Astrocyte (in vitro differentiated cells and primary cell): ENCODE results near the gene CAVIN2. TPM values are rescaled to one million over a fixed set of nuclear protein-coding genes. Genes with fewer than 3 reads are reported as not detected.
A peak's percentile ranks its signal among the peaks of the same experiment; 100 is the strongest.

Experiments
- DNase-seq: peaks from one replicate; pipeline ENCODE4 v3.0.0-alpha.2; 2010; ENCODE audit warnings: low read depth
- FAIRE-seq: peaks from 2 replicates; lab custom pipeline; 2011; peaks lifted over from hg19 to GRCh38; lab: Jason Lieb, UNC
- H2AFZ ChIP-seq: 2 replicates; pipeline ENCODE4 v1.6.0; 2012; ENCODE audit warnings: low read depth, low read length, inconsistent platforms
- H3K27ac ChIP-seq: 2 replicates; pipeline ENCODE4 v1.5.1; 2011; ENCODE audit warnings: low read depth, low read length, inconsistent platforms
- H3K27me3 ChIP-seq: 2 replicates; pipeline ENCODE4 v1.6.0; 2011; ENCODE audit warnings: low read length, inconsistent platforms; ENCODE audit not compliant: insufficient read depth
- H3K36me3 ChIP-seq: 2 replicates; pipeline ENCODE4 v1.5.1; 2011; ENCODE audit warnings: low read length, inconsistent platforms; ENCODE audit not compliant: insufficient read depth
- H3K4me1 ChIP-seq: 2 replicates; pipeline ENCODE4 v1.5.1; 2011; ENCODE audit warnings: low read length, inconsistent platforms; ENCODE audit not compliant: insufficient read depth
- H3K4me2 ChIP-seq: 2 replicates; pipeline ENCODE4 v1.6.0; 2012; ENCODE audit warnings: low read length, inconsistent platforms
- H3K4me3 ChIP-seq: 2 replicates; pipeline ENCODE4 v1.5.1; 2011; ENCODE audit warnings: low read depth, mild to moderate bottlenecking, low read length, inconsistent platforms; ENCODE audit not compliant: insufficient read depth
- H3K79me2 ChIP-seq: 2 replicates; pipeline ENCODE4 v1.6.0; 2012; ENCODE audit warnings: mild to moderate bottlenecking, low read length, inconsistent platforms; ENCODE audit not compliant: insufficient read depth
- H3K9ac ChIP-seq: 2 replicates; pipeline ENCODE4 v1.6.0; 2012; ENCODE audit warnings: mild to moderate bottlenecking, low read length, inconsistent platforms
- H3K9me3 ChIP-seq: 2 replicates; pipeline ENCODE4 v1.5.1; 2012; ENCODE audit warnings: low read depth, mild to moderate bottlenecking, low read length, inconsistent platforms; ENCODE audit not compliant: insufficient read depth
- H4K20me1 ChIP-seq: 2 replicates; pipeline ENCODE4 v1.6.0; 2012; ENCODE audit warnings: low read length, inconsistent platforms; ENCODE audit not compliant: insufficient read depth
- H3K27ac Mint-ChIP-seq: one replicate; pipeline ENCODE4 v1.8.0; 2021; ENCODE audit warnings: mild to moderate bottlenecking, mixed read lengths; ENCODE audit not compliant: unreplicated experiment
- H3K27me3 Mint-ChIP-seq: one replicate; pipeline ENCODE4 v1.8.0; 2021; ENCODE audit warnings: low read depth, mixed read lengths; ENCODE audit not compliant: unreplicated experiment
- H3K36me3 Mint-ChIP-seq: one replicate; pipeline ENCODE4 v1.8.0; 2021; ENCODE audit warnings: low read depth, mixed read lengths; ENCODE audit not compliant: unreplicated experiment
- H3K4me1 Mint-ChIP-seq: one replicate; pipeline ENCODE4 v1.8.0; 2021; ENCODE audit warnings: low read depth, mixed read lengths; ENCODE audit not compliant: unreplicated experiment
- H3K4me3 Mint-ChIP-seq: one replicate; pipeline ENCODE4 v1.8.0; 2021; ENCODE audit warnings: mild to moderate bottlenecking, moderate library complexity, mixed read lengths; ENCODE audit not compliant: unreplicated experiment
- H3K9me3 Mint-ChIP-seq: one replicate; pipeline ENCODE4 v1.8.0; 2021; ENCODE audit warnings: mild to moderate bottlenecking, mixed read lengths; ENCODE audit not compliant: unreplicated experiment
- EZH2 ChIP-seq: IDR thresholded peaks from 2 replicates; pipeline ENCODE4 v1.6.1; 2012; ENCODE audit warnings: mild to moderate bottlenecking, low read length, inconsistent platforms; ENCODE audit not compliant: insufficient read depth
- total RNA-seq: library from RNA; stranded (reverse); gene quantifications from 2 replicates; pipeline ENCODE4 v1.2.1, GENCODE V29; 2021
- TF ChIP-seq, protein P1 (sequence below): IDR thresholded peaks from 2 replicates; pipeline ENCODE4 v1.5.1; 2011; ENCODE audit warnings: low read depth, mild to moderate bottlenecking, inconsistent platforms, low read length, moderate library complexity; ENCODE audit not compliant: insufficient read depth

The CAVIN2 gene
- total RNA-seq, 1 donor from 2014 or later, result 2.8 TPM

DNA sequence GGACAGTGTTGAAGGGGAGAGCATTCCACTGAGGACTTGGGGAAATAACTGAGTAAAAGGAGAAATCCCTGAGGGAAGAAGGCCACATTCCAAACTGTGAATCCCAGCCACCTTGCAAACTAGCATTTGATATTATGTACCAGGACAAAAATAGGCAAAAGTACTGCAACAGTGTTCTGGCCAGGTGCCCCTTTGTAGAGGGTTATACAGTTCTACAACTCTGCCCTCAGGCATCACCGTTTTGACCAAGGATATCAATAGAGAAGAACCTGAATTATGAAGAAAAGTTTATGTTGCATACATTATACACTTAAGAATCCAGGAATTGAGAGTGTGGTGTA is 20.6 kb upstream of the CAVIN2 start:
- H3K4me1 Mint-ChIP-seq, result peaks cover 26% of the 10 kb centered on the region
- H3K36me3 ChIP-seq, result no peaks in the 10 kb centered on the region
- H4K20me1 ChIP-seq, result no peaks in the 10 kb centered on the region
- DNase-seq (no peak), FAIRE-seq (no peak)
- no peaks in the 10 kb centered on the region for H3K27me3 Mint-ChIP-seq
- peaks cover 29% of the 10 kb centered on the region for H3K4me1 ChIP-seq
- H3K27ac Mint-ChIP-seq, result peak overlapping the region; percentile 88
- H3K9me3 Mint-ChIP-seq, result no peaks in the 10 kb centered on the region
- peak overlapping the region; percentile 70 for H3K4me2 ChIP-seq
- H2AFZ ChIP-seq, result no peak overlapping the region
- no peak for TF ChIP-seq EZH2
- TF ChIP-seq, protein P1, sequence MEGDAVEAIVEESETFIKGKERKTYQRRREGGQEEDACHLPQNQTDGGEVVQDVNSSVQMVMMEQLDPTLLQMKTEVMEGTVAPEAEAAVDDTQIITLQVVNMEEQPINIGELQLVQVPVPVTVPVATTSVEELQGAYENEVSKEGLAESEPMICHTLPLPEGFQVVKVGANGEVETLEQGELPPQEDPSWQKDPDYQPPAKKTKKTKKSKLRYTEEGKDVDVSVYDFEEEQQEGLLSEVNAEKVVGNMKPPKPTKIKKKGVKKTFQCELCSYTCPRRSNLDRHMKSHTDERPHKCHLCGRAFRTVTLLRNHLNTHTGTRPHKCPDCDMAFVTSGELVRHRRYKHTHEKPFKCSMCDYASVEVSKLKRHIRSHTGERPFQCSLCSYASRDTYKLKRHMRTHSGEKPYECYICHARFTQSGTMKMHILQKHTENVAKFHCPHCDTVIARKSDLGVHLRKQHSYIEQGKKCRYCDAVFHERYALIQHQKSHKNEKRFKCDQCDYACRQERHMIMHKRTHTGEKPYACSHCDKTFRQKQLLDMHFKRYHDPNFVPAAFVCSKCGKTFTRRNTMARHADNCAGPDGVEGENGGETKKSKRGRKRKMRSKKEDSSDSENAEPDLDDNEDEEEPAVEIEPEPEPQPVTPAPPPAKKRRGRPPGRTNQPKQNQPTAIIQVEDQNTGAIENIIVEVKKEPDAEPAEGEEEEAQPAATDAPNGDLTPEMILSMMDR, result no peak
- no peaks in the 10 kb centered on the region for H3K79me2 ChIP-seq
- no peak overlapping the region for H3K4me3 ChIP-seq
- peak overlapping the region; percentile 56 for H3K9ac ChIP-seq
- no peaks in the 10 kb centered on the region for H3K27me3 ChIP-seq
- no peaks in the 10 kb centered on the region for H3K9me3 ChIP-seq
- no peaks in the 10 kb centered on the region for H3K36me3 Mint-ChIP-seq
- peak overlapping the region; percentile 36 for H3K4me3 Mint-ChIP-seq
- H3K27ac ChIP-seq, result peak overlapping the region; percentile 80

DNA sequence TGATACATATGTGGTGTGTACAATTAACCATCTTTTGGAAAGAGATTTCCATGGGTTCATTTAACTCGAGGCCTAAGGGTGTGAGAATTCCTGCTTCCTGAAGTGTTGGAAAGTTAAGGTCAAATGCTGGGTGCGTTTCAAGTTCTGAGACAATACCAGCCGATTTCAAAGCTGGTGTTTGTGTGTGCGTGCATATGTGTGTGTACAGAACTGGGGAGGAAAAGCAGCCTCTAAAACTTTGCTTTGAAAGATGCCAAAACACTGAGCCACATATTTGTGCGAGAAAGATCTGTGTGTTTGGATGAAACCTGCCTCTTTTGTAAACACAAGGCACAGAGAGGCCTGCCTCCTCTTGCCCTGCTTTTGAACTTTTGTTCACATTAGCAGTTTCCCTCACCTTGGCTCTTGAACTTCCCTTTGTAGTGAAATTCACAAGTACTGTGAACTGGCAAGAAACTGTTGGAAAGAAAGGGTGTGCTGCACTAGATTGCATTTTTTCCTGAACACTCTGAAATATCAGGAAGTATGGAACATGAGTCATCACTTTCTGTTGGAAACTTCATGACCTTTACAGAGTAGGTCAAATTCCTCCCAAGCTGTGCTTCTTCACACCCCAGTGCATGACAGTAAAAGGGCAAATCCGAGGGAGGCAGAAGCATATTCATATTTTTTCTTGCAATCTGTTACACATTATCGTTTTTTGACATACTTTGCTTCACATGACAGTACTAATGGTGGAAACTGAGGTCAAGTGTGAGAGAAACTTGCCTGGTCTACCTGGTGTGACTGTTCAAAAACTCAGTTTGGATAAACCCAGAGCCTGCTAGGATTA is 20.0 kb upstream of the CAVIN2 start:
- peak overlapping the region; percentile 56 for H3K9ac ChIP-seq
- Mint-ChIP-seq H3K4me3 (peak overlapping the region; percentile 36), H3K9me3 (no peaks in the 10 kb centered on the region), H3K4me1 (peaks cover 30% of the 10 kb centered on the region), H3K36me3 (no peaks in the 10 kb centered on the region), H3K27ac (peak overlapping the region; percentile 88), H3K27me3 (no peaks in the 10 kb centered on the region)
- H3K4me2 ChIP-seq, result peak overlapping the region; percentile 70
- H3K36me3 ChIP-seq, result no peaks in the 10 kb centered on the region
- H2AFZ ChIP-seq, result peak overlapping the region; percentile 50
- no peaks in the 10 kb centered on the region for H3K79me2 ChIP-seq
- peaks cover 29% of the 10 kb centered on the region for H3K4me1 ChIP-seq
- peak; percentile 95 for DNase-seq
- no peak overlapping the region for H3K4me3 ChIP-seq
- TF ChIP-seq EZH2, result no peak
- TF ChIP-seq, protein P1, result no peak
- peak overlapping the region; percentile 80 for H3K27ac ChIP-seq
- H3K9me3 ChIP-seq, result no peaks in the 10 kb centered on the region
- H3K27me3 ChIP-seq, result no peaks in the 10 kb centered on the region
- no peaks in the 10 kb centered on the region for H4K20me1 ChIP-seq
- peak; percentile 100 for FAIRE-seq

DNA sequence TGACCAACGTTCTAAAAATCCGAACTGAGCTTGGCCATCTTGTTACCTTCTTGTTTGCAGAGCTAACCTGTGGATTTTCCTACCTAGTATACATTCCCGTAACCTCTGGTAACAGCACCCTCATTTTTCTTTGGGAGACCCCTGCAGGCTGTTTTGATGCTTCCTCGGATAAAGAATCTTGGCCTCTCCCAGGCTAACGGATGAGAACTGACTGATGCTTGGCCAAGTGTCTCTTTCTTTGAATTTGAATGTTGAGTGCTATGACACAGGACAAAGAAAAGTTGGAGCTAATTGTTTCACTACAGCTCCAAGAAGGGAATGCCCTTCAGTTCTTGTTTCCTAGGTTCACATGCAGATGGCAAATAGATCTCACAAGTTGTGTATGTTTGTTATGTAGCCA is 19.3 kb upstream of the CAVIN2 start:
- peak overlapping the region; percentile 80 for H3K27ac ChIP-seq
- no peaks in the 10 kb centered on the region for H3K27me3 Mint-ChIP-seq
- peak overlapping the region; percentile 88 for H3K27ac Mint-ChIP-seq
- no peaks in the 10 kb centered on the region for H3K27me3 ChIP-seq
- no peaks in the 10 kb centered on the region for H3K9me3 ChIP-seq
- H4K20me1 ChIP-seq, result no peaks in the 10 kb centered on the region
- H3K4me1 ChIP-seq, result peaks cover 29% of the 10 kb centered on the region
- no peak overlapping the region for H3K4me3 Mint-ChIP-seq
- peaks cover 30% of the 10 kb centered on the region for H3K4me1 Mint-ChIP-seq
- H3K9ac ChIP-seq, result peak overlapping the region; percentile 56
- TF ChIP-seq, protein P1, result no peak
- TF ChIP-seq EZH2, result no peak
- H3K9me3 Mint-ChIP-seq, result no peaks in the 10 kb centered on the region
- H3K4me2 ChIP-seq, result peak overlapping the region; percentile 70
- H3K36me3 Mint-ChIP-seq, result no peaks in the 10 kb centered on the region
- no peaks in the 10 kb centered on the region for H3K36me3 ChIP-seq
- H2AFZ ChIP-seq, result peak overlapping the region; percentile 50
- H3K4me3 ChIP-seq, result no peak overlapping the region
- no peak for DNase-seq
- peak; percentile 50 for FAIRE-seq
- H3K79me2 ChIP-seq, result no peaks in the 10 kb centered on the region
